GM20000 (cell line): ENCODE data around the gene FTMT.

Experiments used
- DNase-seq: peaks from one replicate; pipeline ENCODE4 v3.0.0; 2012; ENCODE audit warnings: low spot score
- CTCF ChIP-seq: IDR thresholded peaks from 2 replicates; pipeline ENCODE4 v1.5.1; 2012; ENCODE audit warnings: mild to moderate bottlenecking, control low read depth; ENCODE audit errors: extremely low read depth, missing control alignments

The FTMT gene

GRCh38 chr5:121872856-121873255 lies 21.2 kb downstream of the FTMT start:
- no peak for DNase-seq
- TF ChIP-seq CTCF: no peak

DNA sequence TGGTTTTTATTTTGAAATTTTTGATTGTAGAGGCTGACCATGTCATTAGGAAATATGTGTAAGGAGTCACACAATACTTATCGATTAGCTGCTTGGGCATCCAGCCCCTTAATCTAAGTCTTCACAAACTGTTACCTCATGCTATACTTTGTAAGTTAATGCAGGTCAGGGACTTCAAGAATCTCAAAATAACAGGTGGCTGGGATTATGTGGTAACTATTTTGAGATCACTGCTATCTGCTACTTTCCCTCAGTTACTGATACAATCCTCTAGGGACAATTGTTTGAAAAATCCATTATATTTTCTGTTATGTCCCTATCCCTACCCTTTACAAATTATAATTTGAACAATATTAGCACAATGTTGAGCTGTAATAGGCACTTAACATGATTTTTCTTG lies 21.7 kb downstream of the FTMT start:
- DNase-seq: no peak
- TF ChIP-seq CTCF: no peak

DNA sequence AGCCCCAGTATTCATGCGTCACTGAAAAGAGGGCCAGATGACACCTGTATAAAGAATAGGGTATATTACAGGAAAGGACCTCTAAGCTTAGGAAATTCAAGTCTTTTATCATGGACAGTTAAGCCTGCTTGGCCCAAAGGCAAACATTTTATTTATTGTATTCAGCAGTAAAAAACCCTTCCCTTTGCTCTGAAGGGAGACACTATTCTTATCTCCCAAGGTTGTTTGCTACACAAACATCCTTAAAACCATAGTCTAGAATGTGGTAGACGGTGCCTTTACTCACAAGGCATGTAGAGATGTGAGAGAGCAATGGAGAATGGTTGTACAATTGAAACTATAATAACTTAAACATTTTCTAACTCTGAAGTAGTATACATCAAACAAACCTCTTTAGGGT lies 33.9 kb downstream of the FTMT start:
- TF ChIP-seq CTCF: no peak

DNA sequence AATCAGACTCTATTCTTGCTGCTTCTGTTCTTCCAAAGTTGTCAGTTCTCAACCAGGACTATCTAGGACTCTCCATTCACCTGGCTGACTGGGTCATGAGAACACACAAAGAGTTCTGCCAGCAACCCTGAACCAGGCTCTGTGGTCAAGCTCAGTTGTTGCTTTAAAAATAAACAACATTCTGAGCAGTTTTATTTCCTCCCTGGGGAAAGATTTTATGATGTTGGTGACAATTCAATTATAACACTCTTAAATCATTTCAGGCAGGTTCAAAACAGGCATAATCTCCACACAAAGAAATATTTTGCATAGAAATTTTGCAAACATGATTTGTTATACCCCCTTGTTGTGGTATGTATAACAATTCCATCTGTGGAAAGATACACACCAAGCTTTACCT lies 36.0 kb downstream of the FTMT start:
- no peak for DNase-seq
- no peak for TF ChIP-seq CTCF

More for the DNA sequence above, 33.9 kb downstream of the FTMT start:
- no peak for DNase-seq

GRCh38 chr5:121890297-121890858 lies 38.7 kb downstream of the FTMT start:
- TF ChIP-seq CTCF: no peak
- DNase-seq: no peak

DNA sequence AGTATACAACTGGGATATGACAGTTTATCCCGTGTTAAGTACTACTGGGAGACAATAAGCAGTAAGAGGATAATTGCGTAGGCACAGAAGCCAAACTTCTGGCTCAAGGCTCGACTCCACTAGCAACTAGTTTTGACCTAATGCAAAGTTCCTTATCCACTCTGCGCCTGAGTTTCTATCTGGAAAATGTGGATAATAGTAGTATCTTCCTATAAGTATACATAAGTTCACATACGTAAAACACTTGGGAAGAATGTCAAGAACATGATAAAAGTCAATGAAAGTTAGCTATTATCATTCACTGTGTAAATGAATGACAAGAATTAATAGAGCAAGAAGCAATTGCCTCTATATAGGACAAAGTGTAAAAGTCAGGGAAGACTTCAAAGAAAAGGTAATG lies 45.7 kb downstream of the FTMT start:
- TF ChIP-seq CTCF: no peak
- no peak for DNase-seq

DNA sequence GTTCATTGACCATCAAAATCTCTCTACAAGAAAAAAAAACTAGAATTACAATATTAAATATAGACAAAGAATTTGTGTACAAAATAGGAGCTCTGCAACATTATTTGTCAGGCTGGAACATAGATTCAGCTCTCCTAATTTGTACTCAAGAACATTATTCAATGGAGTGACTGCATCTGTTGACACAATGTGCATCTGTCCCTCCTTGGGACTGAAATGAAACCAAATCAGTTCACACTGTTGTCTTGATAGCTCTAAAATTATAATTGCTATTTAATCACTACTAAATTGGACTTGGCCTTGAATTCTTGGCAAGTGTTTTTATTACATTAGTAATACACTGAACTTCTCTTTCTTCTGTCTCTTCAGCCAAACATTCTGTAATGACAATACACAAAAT lies 47.7 kb downstream of the FTMT start:
- no peak for DNase-seq
- TF ChIP-seq CTCF: no peak
